Measurements from ENCODE around the gene UQCC3. TPM values are rescaled to one million over a fixed set of nuclear protein-coding genes. Genes with fewer than 3 reads are reported as not detected.
"Not testable (repeated sequence)": the region's sequence is repeated elsewhere in the genome, so short reads cannot be mapped to it uniquely, and the experiment has no call there.

Gene UQCC3
- total RNA-seq, 1 donor from 2014 or later = 9.4 TPM

- no peak for TF ChIP-seq CTCF (IDR thresholded peaks at IDR 0.05)
- ATAC-seq (ENCODE audit: low read depth) = no peak
- no peaks in the 10 kb centered on the region for H3K27me3 Mint-ChIP-seq
- H3K36me3 Mint-ChIP-seq (ENCODE audit: low read depth) = peaks cover 38% of the 10 kb centered on the region
- CTCF ChIA-PET = no interaction called here
- DNase-seq = no peak
- POLR2A ChIA-PET = interaction anchor here (0.6 to 5.8 kb wide), 7 partner anchors 10 to 203 kb away, joined by 3 to 130 read pairs (median 9); partner anchors contain the start of genes C11orf98, CSKMT, LBHD1 and TUT1
- peaks cover 39% of the 10 kb centered on the region for H3K4me1 Mint-ChIP-seq
- H3K27ac Mint-ChIP-seq = no peak overlapping the region
- intact Hi-C loops (cut with micrococcal nuclease) = loop anchor here (2.0 kb wide), 2 partner anchors 17 to 35 kb away; partner anchors contain the start of genes C11orf98, CSKMT, EML3 and ROM1
- no peaks in the 10 kb centered on the region for H3K9me3 Mint-ChIP-seq
- no peak overlapping the region for H3K4me3 Mint-ChIP-seq
Measured at GRCh38 chr11:62647609-62648005, 23.9 kb upstream of the UQCC3 start.

GRCh38 chr11:62648185-62648966 lies 23.1 kb upstream of the UQCC3 start:
- no peak for TF ChIP-seq CTCF (IDR thresholded peaks at IDR 0.05)
- H3K27me3 Mint-ChIP-seq = no peaks in the 10 kb centered on the region
- DNase-seq (no peak), ATAC-seq (ENCODE audit: low read depth) (no peak)
- POLR2A ChIA-PET = interaction anchor here (0.6 to 5.8 kb wide), 8 partner anchors 10 to 203 kb away, joined by 3 to 130 read pairs (median 9); partner anchors contain the start of genes C11orf98, CSKMT, LBHD1 and STX5
- no peaks in the 10 kb centered on the region for H3K9me3 Mint-ChIP-seq
- peaks cover 43% of the 10 kb centered on the region for H3K4me1 Mint-ChIP-seq
- no peak overlapping the region for H3K4me3 Mint-ChIP-seq
- no peak overlapping the region for H3K27ac Mint-ChIP-seq
- CTCF ChIA-PET = interaction anchor here (1.2 kb wide), 1 partner anchor 27 kb away, joined by 3 read pairs; no protein-coding TSS in a partner anchor
- peaks cover 34% of the 10 kb centered on the region for H3K36me3 Mint-ChIP-seq (ENCODE audit: low read depth)
- intact Hi-C loops (cut with micrococcal nuclease) = no loop called here

GRCh38 chr11:62648967-62649364 lies 22.5 kb upstream of the UQCC3 start:
- no peak for TF ChIP-seq CTCF (IDR thresholded peaks at IDR 0.05)
- H3K4me3 Mint-ChIP-seq = no peak overlapping the region
- H3K36me3 Mint-ChIP-seq (ENCODE audit: low read depth) = peaks cover 34% of the 10 kb centered on the region

GRCh38 chr11:62649486-62649885 lies 22.0 kb upstream of the UQCC3 start:
- ChIA-PET CTCF (interaction anchor here (1.2 kb wide), 1 partner anchor 25 kb away, joined by 3 read pairs; no protein-coding TSS in a partner anchor), POLR2A (interaction anchor here (0.5 to 5.8 kb wide), 5 partner anchors 16 to 176 kb away, joined by 4 to 130 read pairs (median 12); partner anchors contain the start of genes C11orf98, CSKMT, LBHD1 and TUT1)
- H3K27me3 Mint-ChIP-seq = no peaks in the 10 kb centered on the region
- H3K9me3 Mint-ChIP-seq = no peaks in the 10 kb centered on the region
- H3K4me1 Mint-ChIP-seq = peaks cover 48% of the 10 kb centered on the region
- no peak overlapping the region for H3K4me3 Mint-ChIP-seq
- no peak for TF ChIP-seq CTCF (IDR thresholded peaks at IDR 0.05)
- ATAC-seq (ENCODE audit: low read depth) = no peak
- peaks cover 30% of the 10 kb centered on the region for H3K36me3 Mint-ChIP-seq (ENCODE audit: low read depth)
- DNase-seq = no peak
- H3K27ac Mint-ChIP-seq = no peak overlapping the region
- intact Hi-C loops (cut with micrococcal nuclease) = no loop called here

More at GRCh38 chr11:62648967-62649364, 22.5 kb upstream of the UQCC3 start:
- DNase-seq = no peak
- no peaks in the 10 kb centered on the region for H3K27me3 Mint-ChIP-seq
- ChIA-PET CTCF (interaction anchor here (1.2 kb wide), 1 partner anchor 26 kb away, joined by 3 read pairs; no protein-coding TSS in a partner anchor), POLR2A (interaction anchor here (0.5 to 5.8 kb wide), 6 partner anchors 16 to 183 kb away, joined by 3 to 130 read pairs (median 10); partner anchors contain the start of genes C11orf98, CSKMT, LBHD1 and STX5)
- no peaks in the 10 kb centered on the region for H3K9me3 Mint-ChIP-seq
- intact Hi-C loops (cut with micrococcal nuclease) = no loop called here
- H3K4me1 Mint-ChIP-seq = peaks cover 46% of the 10 kb centered on the region
- no peak for ATAC-seq (ENCODE audit: low read depth)
- H3K27ac Mint-ChIP-seq = no peak overlapping the region

GRCh38 chr11:62650283-62650682 lies 21.2 kb upstream of the UQCC3 start:
- POLR2A ChIA-PET = interaction anchor here (0.5 to 8.6 kb wide), 4 partner anchors 19 to 76 kb away, joined by 3 to 400 read pairs (median 14); partner anchors contain the start of genes C11orf98, CSKMT, LBHD1 and MTA2
- ATAC-seq (ENCODE audit: low read depth); H3K27ac Mint-ChIP-seq; DNase-seq; H3K4me3 Mint-ChIP-seq; intact Hi-C loops (cut with micrococcal nuclease); H3K27me3 Mint-ChIP-seq; CTCF ChIA-PET; H3K9me3 Mint-ChIP-seq: not testable (repeated sequence)
- peaks cover 29% of the 10 kb centered on the region for H3K36me3 Mint-ChIP-seq (ENCODE audit: low read depth)
- peaks cover 41% of the 10 kb centered on the region for H3K4me1 Mint-ChIP-seq
